Activated CD8-positive, alpha-beta T cell treated with anti-CD3 and anti-CD28 coated beads for 36 hours (primary cell): ENCODE measurements around the gene UIMC1. TPM values are rescaled to one million over a fixed set of nuclear protein-coding genes. Genes with fewer than 3 reads are reported as not detected.

Experiments used
- ATAC-seq: fragments of 200-7000 bp; cut with Tn5 transposase; one replicate; pipeline ENCODE4 v1.10.0; 2021; ENCODE audit warnings: mild to moderate bottlenecking, moderate library complexity
- CTCF ChIA-PET: fragments of 350-600 bp; sonication (Branson Sonifier 250); formaldehyde crosslinking; loops from one replicate; lab custom pipeline; 2021; ENCODE audit warnings: antibody characterized with exemption; lab: Charles Lee
- POLR2A ChIA-PET: fragments of 350-600 bp; sonication (Branson Sonifier 250); formaldehyde crosslinking; loops from one replicate; lab custom pipeline; 2021; ENCODE audit warnings: antibody characterized with exemption; lab: Charles Lee
- DNase-seq: peaks from one replicate; pipeline ENCODE4 v3.0.0-alpha.2; 2020
- H3K27ac Mint-ChIP-seq: one replicate; pipeline ENCODE4 v1.8.0; 2021; ENCODE audit warnings: mild to moderate bottlenecking, mixed read lengths
- H3K27me3 Mint-ChIP-seq: one replicate; pipeline ENCODE4 v1.8.0; 2021; ENCODE audit warnings: mixed read lengths
- H3K36me3 Mint-ChIP-seq: one replicate; pipeline ENCODE4 v1.8.0; 2021; ENCODE audit warnings: low read depth, mixed read lengths
- H3K4me1 Mint-ChIP-seq: one replicate; pipeline ENCODE4 v1.8.0; 2021; ENCODE audit warnings: low read depth, mixed read lengths
- H3K4me3 Mint-ChIP-seq: one replicate; pipeline ENCODE4 v1.8.0; 2021; ENCODE audit warnings: mild to moderate bottlenecking, moderate library complexity, mixed read lengths
- H3K9me3 Mint-ChIP-seq: one replicate; pipeline ENCODE4 v1.8.0; 2021; ENCODE audit warnings: mixed read lengths
- CTCF ChIP-seq: fragments of 200-600 bp; IDR thresholded peaks from one replicate; pipeline ENCODE4 v1.8.0; 2022; ENCODE audit warnings: antibody characterized with exemption, mild to moderate bottlenecking
- intact Hi-C: fragments of 100-400 bp; cut with micrococcal nuclease; formaldehyde crosslinking; loops from one replicate; pipeline ENCODE4 v1.10.0; 2022
- total RNA-seq, 2 experiments: library from RNA; stranded (reverse); gene quantifications; one replicate each; pipeline ENCODE4 v1.2.3, GENCODE V29; 2021

UIMC1 gene
- total RNA-seq, 2 experiments from 2014 or later, result 54.1 to 57.0 TPM

GRCh38 chr5:177018341-177018740 is 11.8 kb upstream of the UIMC1 start:
- TF ChIP-seq CTCF, result no peak
- H3K9me3 Mint-ChIP-seq, result no peaks in the 10 kb centered on the region
- DNase-seq, result no peak
- H3K4me1 Mint-ChIP-seq, result peaks cover 11% of the 10 kb centered on the region
- ChIA-PET POLR2A (interaction anchor here (4.4 kb wide), 1 partner anchor 13 kb away, joined by 22 read pairs; the partner anchor contains the start of gene UIMC1), CTCF (interaction anchor here (3.1 kb wide), 1 partner anchor 12 kb away, joined by 14 read pairs; the partner anchor contains the start of gene UIMC1)
- peaks cover 3% of the 10 kb centered on the region for H3K36me3 Mint-ChIP-seq
- H3K27ac Mint-ChIP-seq, result no peak overlapping the region
- no peak overlapping the region for H3K4me3 Mint-ChIP-seq
- H3K27me3 Mint-ChIP-seq, result no peaks in the 10 kb centered on the region
- intact Hi-C loops, result no loop called here
- ATAC-seq, result no peak

GRCh38 chr5:177015156-177015555 is 8.6 kb upstream of the UIMC1 start:
- TF ChIP-seq CTCF, result no peak

GRCh38 chr5:177010153-177010552 is 3.6 kb upstream of the UIMC1 start:
- ChIA-PET CTCF (interaction anchor here (1.6 kb wide), 1 partner anchor 349 kb away, joined by 4 read pairs; no protein-coding TSS in a partner anchor), POLR2A (interaction anchor here (1.5 kb wide), 1 partner anchor 12 kb away, joined by 9 read pairs; the partner anchor contains the start of gene ZNF346)
- Mint-ChIP-seq H3K4me1 (peaks cover 9% of the 10 kb centered on the region), H3K36me3 (peaks cover 6% of the 10 kb centered on the region), H3K27ac (no peak overlapping the region), H3K4me3 (no peak overlapping the region), H3K9me3 (no peaks in the 10 kb centered on the region), H3K27me3 (no peaks in the 10 kb centered on the region)
- intact Hi-C loops, result no loop called here
- TF ChIP-seq CTCF, result no peak
- DNase-seq (no peak), ATAC-seq (no peak)

More at GRCh38 chr5:177015156-177015555, 8.6 kb upstream of the UIMC1 start:
- Mint-ChIP-seq H3K27ac (no peak overlapping the region), H3K4me1 (no peaks in the 10 kb centered on the region), H3K36me3 (no peaks in the 10 kb centered on the region), H3K9me3 (no peaks in the 10 kb centered on the region), H3K4me3 (no peak overlapping the region), H3K27me3 (no peaks in the 10 kb centered on the region)
- no peak for DNase-seq
- ATAC-seq, result no peak
- CTCF ChIA-PET, result no interaction called here
- intact Hi-C loops, result no loop called here
- POLR2A ChIA-PET, result no interaction called here

- Mint-ChIP-seq H3K36me3 (peaks cover 10% of the 10 kb centered on the region), H3K4me1 (peaks cover 21% of the 10 kb centered on the region), H3K9me3 (no peaks in the 10 kb centered on the region), H3K27ac (no peak overlapping the region), H3K27me3 (no peaks in the 10 kb centered on the region), H3K4me3 (no peak overlapping the region)
- POLR2A ChIA-PET, result interaction anchor here (1.4 to 1.5 kb wide), 2 partner anchors 9 to 13 kb away, joined by 5 to 9 read pairs; partner anchors contain the start of gene ZNF346
- DNase-seq (no peak), ATAC-seq (no peak)
- intact Hi-C loops, result no loop called here
- CTCF ChIA-PET, result interaction anchor here (0.7 to 1.6 kb wide), 3 partner anchors 12 to 561 kb away, joined by 3 to 4 read pairs (median 4); partner anchors contain the start of gene FAF2
- TF ChIP-seq CTCF, result no peak
These were observed 2.1 kb upstream of the UIMC1 start for GRCh38 chr5:177008716-177009115.

GRCh38 chr5:177005619-177006264 is 837 bp downstream of the UIMC1 start:
- intact Hi-C loops, result no loop called here
- DNase-seq, result peak; percentile 81
- POLR2A ChIA-PET, result interaction anchor here (0.6 to 3.7 kb wide), 10 partner anchors 9 to 293 kb away, joined by 3 to 29 read pairs (median 4); partner anchors contain the start of gene ZNF346
- Mint-ChIP-seq H3K4me3 (peak overlapping the region; percentile 93), H3K27ac (peak overlapping the region; percentile 94), H3K9me3 (no peaks in the 10 kb centered on the region), H3K27me3 (no peaks in the 10 kb centered on the region), H3K36me3 (peaks cover 16% of the 10 kb centered on the region), H3K4me1 (peaks cover 30% of the 10 kb centered on the region)
- CTCF ChIA-PET, result interaction anchor here (0.8 to 2.7 kb wide), 14 partner anchors 9 to 345 kb away, joined by 3 to 14 read pairs (median 4); partner anchors contain the start of gene ZNF346
- ATAC-seq, result peak; percentile 56
- peak; percentile 68 for TF ChIP-seq CTCF
